SK-N-SH (cell line): Measurements from ENCODE around the gene ETS2.

Experiments
- CTCF ChIP-seq: fragments of 200-600 bp; sonication (generic); IDR thresholded peaks from 2 replicates; pipeline ENCODE4 v1.6.1; 2017; ENCODE audit warnings: antibody characterized with exemption, mild to moderate bottlenecking, moderate library complexity
- EP300 ChIP-seq, 2 experiments: IDR thresholded peaks; 2 replicates each; pipeline versions ENCODE4 v1.4.0 to v1.6.1; 2012; ENCODE audit warnings: borderline replicate concordance in 1 of 2, low read depth in 1 of 2, low read length in 1 of 2
- EZH2phosphoT487 ChIP-seq: fragments of 200-600 bp; sonication (generic); IDR thresholded peaks from 2 replicates; pipeline ENCODE4 v1.6.1; 2017; ENCODE audit warnings: low read depth, mixed run types, mild to moderate bottlenecking, antibody characterized with exemption, moderate library complexity, borderline replicate concordance
- GATA2 ChIP-seq: sonication (generic); formaldehyde crosslinking; IDR thresholded peaks from 2 replicates; pipeline ENCODE4 v1.5.0; 2020; ENCODE audit warnings: mild to moderate bottlenecking, missing genetic modification reagents
- MXI1 ChIP-seq: IDR thresholded peaks from 2 replicates; pipeline ENCODE4 v1.6.1; 2012; ENCODE audit warnings: mild to moderate bottlenecking, low read depth, low read length, improper control_type of control experiment
- POLR2AphosphoS5 ChIP-seq: IDR thresholded peaks from 2 replicates; pipeline ENCODE4 v1.6.1; 2012; ENCODE audit warnings: low read depth, low read length
- RFX5 ChIP-seq: IDR thresholded peaks from 2 replicates; pipeline ENCODE4 v1.6.1; 2012; ENCODE audit warnings: mild to moderate bottlenecking, improper control_type of control experiment, low read length
- RXRA ChIP-seq: IDR thresholded peaks from 2 replicates; pipeline ENCODE4 v1.4.0; 2012; ENCODE audit warnings: low read depth, mild to moderate bottlenecking, borderline replicate concordance
- SMC3 ChIP-seq: IDR thresholded peaks from 2 replicates; pipeline ENCODE4 v1.6.1; 2012; ENCODE audit warnings: low read depth, low read length, improper control_type of control experiment
- YY1 ChIP-seq: IDR thresholded peaks from 2 replicates; pipeline ENCODE4 v1.4.0; 2012; ENCODE audit warnings: low read depth, mild to moderate bottlenecking
- TF ChIP-seq, protein P1 (sequence below): fragments of 150-350 bp; IDR thresholded peaks from 2 replicates; pipeline ENCODE4 v1.6.1; 2017; ENCODE audit warnings: antibody characterized with exemption, low read length, low read depth, borderline replicate concordance

DNA sequence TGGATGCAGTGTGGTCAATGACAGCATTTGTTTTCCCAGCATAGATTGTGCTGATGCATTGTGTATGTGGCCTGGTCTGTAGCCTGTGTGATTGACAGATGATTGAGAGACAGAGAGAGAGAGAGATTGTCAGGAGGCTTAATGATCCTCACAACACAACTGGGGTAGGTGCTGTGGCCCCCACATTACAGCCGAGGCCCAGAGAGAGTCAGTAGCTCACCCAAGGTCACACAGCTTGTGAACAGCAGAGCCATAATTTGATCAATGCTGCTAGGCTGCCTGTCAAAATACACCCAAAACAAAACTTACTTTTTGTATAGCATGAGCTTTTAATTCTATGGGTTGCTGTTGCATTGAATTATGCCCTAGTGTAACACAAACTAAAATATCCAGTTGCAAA is 20.2 kb upstream of the ETS2 start:
- TF ChIP-seq RXRA = no peak
- no peak for TF ChIP-seq EP300 (IDR thresholded peaks at IDR 0.05; ENCODE audit: borderline replicate concordance in 1 of 2, low read depth in 1 of 2, low read length in 1 of 2)
- TF ChIP-seq CTCF = no peak
- TF ChIP-seq, protein P1, sequence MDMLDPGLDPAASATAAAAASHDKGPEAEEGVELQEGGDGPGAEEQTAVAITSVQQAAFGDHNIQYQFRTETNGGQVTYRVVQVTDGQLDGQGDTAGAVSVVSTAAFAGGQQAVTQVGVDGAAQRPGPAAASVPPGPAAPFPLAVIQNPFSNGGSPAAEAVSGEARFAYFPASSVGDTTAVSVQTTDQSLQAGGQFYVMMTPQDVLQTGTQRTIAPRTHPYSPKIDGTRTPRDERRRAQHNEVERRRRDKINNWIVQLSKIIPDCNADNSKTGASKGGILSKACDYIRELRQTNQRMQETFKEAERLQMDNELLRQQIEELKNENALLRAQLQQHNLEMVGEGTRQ = no peak
- no peak for TF ChIP-seq RFX5
- no peak for TF ChIP-seq GATA2 (CRISPR knock-in tag)
- no peak for TF ChIP-seq YY1
- no peak for TF ChIP-seq MXI1
- no peak for TF ChIP-seq SMC3
- TF ChIP-seq EZH2phosphoT487 = no peak
- TF ChIP-seq POLR2AphosphoS5 = no peak
